A549 (cell line): ENCODE data around the gene BMAL1. TPM values are rescaled to one million over a fixed set of nuclear protein-coding genes. Genes with fewer than 3 reads are reported as not detected.

Experiments
- ATAC-seq, 2 experiments: fragments of 200-7000 bp in 1 of 2; fragments of >200 bp in 1 of 2; cut with Nextera tagmentation in 1 of 2; cut with Tn5 transposase in 1 of 2; 3 replicates each; pipeline versions ENCODE4 v1.8.0 to v1.9.1; 2018 to 2020; ENCODE audit warnings: mild to moderate bottlenecking in 1 of 2, moderate library complexity in 1 of 2
- CTCF ChIA-PET: fragments of 300-600 bp; sonication (Branson Sonifier 250); formaldehyde crosslinking; extraction: SDS; loops from one replicate; lab custom pipeline; 2021; ENCODE audit warnings: antibody characterized with exemption, inconsistent platforms; lab: Yijun Ruan, JAX
- POLR2A ChIA-PET: fragments of 350-600 bp; formaldehyde crosslinking; extraction: SDS; loops from one replicate; lab custom pipeline; 2021; ENCODE audit warnings: antibody characterized with exemption, inconsistent platforms; lab: Yijun Ruan, JAX
- DNase-seq, 2 experiments: peaks; one replicate each; pipeline versions ENCODE4 v3.0.0 to v3.0.0-alpha.2; 2011 to 2016; ENCODE audit warnings: low read depth in 1 of 2, low spot score in 1 of 2
- FAIRE-seq: peaks from 2 replicates; lab custom pipeline; 2011; peaks lifted over from hg19 to GRCh38; lab: Jason Lieb, UNC
- H3K27ac ChIP-seq, 2 experiments: fragments of >200 bp; sonication (Bioruptor Twin); formaldehyde crosslinking; 3 replicates each; pipeline ENCODE4 v1.5.1; 2016 to 2017
- H3K4me1 ChIP-seq: fragments of >200 bp; sonication (Bioruptor Twin); formaldehyde crosslinking; 3 replicates; pipeline ENCODE4 v1.6.1; 2016
- H3K4me2 ChIP-seq: fragments of >200 bp; sonication (Bioruptor Twin); formaldehyde crosslinking; 3 replicates; pipeline ENCODE4 v1.6.1; 2016
- H3K4me3 ChIP-seq: fragments of >200 bp; sonication (Bioruptor Twin); formaldehyde crosslinking; 3 replicates; pipeline ENCODE4 v1.5.1; 2016
- H3K9me3 ChIP-seq: fragments of >200 bp; sonication (Bioruptor Twin); formaldehyde crosslinking; 3 replicates; pipeline ENCODE4 v1.6.1; 2016
- BHLHE40 ChIP-seq: IDR thresholded peaks from 2 replicates; pipeline ENCODE4 v1.6.1; 2012; ENCODE audit warnings: low read depth, low read length, inconsistent platforms
- CBX2 ChIP-seq: fragments of 200-600 bp; sonication (generic); IDR thresholded peaks from 2 replicates; pipeline ENCODE4 v1.6.1; 2016; ENCODE audit warnings: low read depth, mild to moderate bottlenecking, borderline replicate concordance
- CBX8 ChIP-seq: fragments of 200-600 bp; sonication (generic); IDR thresholded peaks from 2 replicates; pipeline ENCODE4 v1.6.1; 2016
- CEBPB ChIP-seq, 2 experiments: fragments of >200 bp in 1 of 2; sonication (Bioruptor Twin) in 1 of 2; formaldehyde crosslinking in 1 of 2; IDR thresholded peaks; 2 replicates each; pipeline ENCODE4 v1.6.1; 2012 to 2016
- CHD2 ChIP-seq: fragments of 150-350 bp; IDR thresholded peaks from 2 replicates; pipeline ENCODE4 v1.6.1; 2014; ENCODE audit warnings: low read length; ENCODE audit not compliant: partially characterized antibody
- E2F6 ChIP-seq: IDR thresholded peaks from 2 replicates; pipeline ENCODE4 v1.6.1; 2012; ENCODE audit warnings: low read depth, borderline replicate concordance
- EHF ChIP-seq: fragments of 250-450 bp; sonication (Bioruptor Pico); IDR thresholded peaks from 2 replicates; pipeline ENCODE4 v1.5.0; 2020; ENCODE audit warnings: mild to moderate bottlenecking
- EHMT2 ChIP-seq: fragments of 200-600 bp; sonication (generic); IDR thresholded peaks from 2 replicates; pipeline ENCODE4 v1.6.1; 2016; ENCODE audit warnings: antibody characterized with exemption, low read depth, mild to moderate bottlenecking, moderate library complexity
- EP300 ChIP-seq, 2 experiments: fragments of >200 bp; sonication (Bioruptor Twin); formaldehyde crosslinking; IDR thresholded peaks; 2 replicates in 1 of 2; 3 replicates in 1 of 2; pipeline ENCODE4 v1.6.1; 2016 to 2017
- ESRRA ChIP-seq: fragments of 150-350 bp; IDR thresholded peaks from 2 replicates; pipeline ENCODE4 v1.6.1; 2014; ENCODE audit warnings: mild to moderate bottlenecking, low read length, borderline replicate concordance
- FOSB ChIP-seq: fragments of 250-450 bp; sonication (Bioruptor Pico); IDR thresholded peaks from 2 replicates; pipeline ENCODE4 v1.5.0; 2020; ENCODE audit warnings: mild to moderate bottlenecking, moderate library complexity
- FOSL2 ChIP-seq, 2 experiments: fragments of 450-650 bp in 1 of 2; fragments of >200 bp in 1 of 2; sonication (Bioruptor Twin) in 1 of 2; formaldehyde crosslinking; IDR thresholded peaks; 2 replicates each; pipeline versions ENCODE4 v1.5.0 to v1.6.1; 2016 to 2020; ENCODE audit warnings: mild to moderate bottlenecking in 1 of 2, moderate library complexity in 1 of 2
- HMGXB4 ChIP-seq: fragments of 250-450 bp; sonication (Bioruptor Pico); IDR thresholded peaks from 2 replicates; pipeline ENCODE4 v1.5.0; 2021; ENCODE audit warnings: mild to moderate bottlenecking, moderate library complexity, borderline replicate concordance
- HOXA7 ChIP-seq: fragments of 250-450 bp; sonication (Bioruptor Pico); IDR thresholded peaks from 2 replicates; pipeline ENCODE4 v1.5.0; 2020; ENCODE audit warnings: mild to moderate bottlenecking, moderate library complexity
- HOXB5 ChIP-seq: fragments of 250-450 bp; sonication (Bioruptor Pico); IDR thresholded peaks from 2 replicates; pipeline ENCODE4 v1.5.0; 2020; ENCODE audit warnings: mild to moderate bottlenecking, moderate library complexity
- JUN ChIP-seq, 2 experiments: fragments of >200 bp; sonication (Bioruptor Twin); formaldehyde crosslinking; IDR thresholded peaks; 2 replicates in 1 of 2; 3 replicates in 1 of 2; pipeline ENCODE4 v1.6.1; 2016 to 2017
- JUNB ChIP-seq: fragments of >200 bp; sonication (Bioruptor Twin); formaldehyde crosslinking; IDR thresholded peaks from 2 replicates; pipeline ENCODE4 v1.6.1; 2016
- MAFK ChIP-seq: fragments of 450-650 bp; IDR thresholded peaks from 2 replicates; pipeline ENCODE4 v1.6.1; 2014; ENCODE audit not compliant: partially characterized antibody
- MAZ ChIP-seq: fragments of 150-350 bp; IDR thresholded peaks from 2 replicates; pipeline ENCODE4 v1.6.1; 2014; ENCODE audit warnings: antibody characterized with exemption, low read depth, low read length, borderline replicate concordance
- MYC ChIP-seq: IDR thresholded peaks from 2 replicates; pipeline ENCODE4 v1.6.1; 2012; ENCODE audit warnings: mild to moderate bottlenecking, inconsistent platforms, low read length, improper control_type of control experiment, borderline replicate concordance
- NFE2L2 ChIP-seq: fragments of 150-350 bp; conservative IDR thresholded peaks from 2 replicates; pipeline ENCODE4 v1.6.1; 2014; ENCODE audit warnings: low read length
- REST ChIP-seq: fragments of 200-600 bp; sonication (generic); IDR thresholded peaks from 2 replicates; pipeline ENCODE4 v1.6.1; 2016; ENCODE audit warnings: antibody characterized with exemption, mild to moderate bottlenecking, moderate library complexity
- RFX5 ChIP-seq: fragments of 450-650 bp; IDR thresholded peaks from 2 replicates; pipeline ENCODE4 v1.7.1; 2014; ENCODE audit warnings: antibody characterized with exemption, mild to moderate bottlenecking, moderate library complexity
- SREBF2 ChIP-seq: fragments of 450-650 bp; IDR thresholded peaks from 2 replicates; pipeline ENCODE4 v1.6.1; 2014; ENCODE audit warnings: mild to moderate bottlenecking, moderate library complexity
- USF2 ChIP-seq: fragments of 450-650 bp; IDR thresholded peaks from 2 replicates; pipeline ENCODE4 v1.6.1; 2014; ENCODE audit warnings: antibody characterized with exemption
- ZFP36 ChIP-seq: fragments of 450-650 bp; IDR thresholded peaks from 2 replicates; pipeline ENCODE4 v1.6.1; 2014; ENCODE audit warnings: borderline replicate concordance; ENCODE audit not compliant: partially characterized antibody
- WGBS: methylation state at CpG from one replicate; pipeline ENCODE4 v1.1.6; 2017; ENCODE audit errors: missing lambda C conversion rate; 5-methylcytosine and 5-hydroxymethylcytosine counted together
- polyA plus RNA-seq, 4 experiments: library from polyadenylated mRNA; depleted of rRNA in 3 of 4; stranded (reverse); fragments of >200 nt; fragmentation: RNase III in 1 of 4; extraction: RNeasy Plus Mini Kit Qiagen cat#74134 plus additional on column Dnase treatment in 1 of 4; gene quantifications; 2 replicates in 3 of 4; 3 replicates in 1 of 4; pipeline ENCODE4 v1.2.3, GENCODE V29; 2011 to 2017
- TF ChIP-seq, protein P1 (sequence below): fragments of >200 bp; sonication (Bioruptor Twin); formaldehyde crosslinking; IDR thresholded peaks from 2 replicates; pipeline ENCODE4 v1.6.1; 2016
- TF ChIP-seq, protein P2 (sequence below): fragments of >200 bp; sonication (Bioruptor Twin); formaldehyde crosslinking; IDR thresholded peaks from 3 replicates; pipeline ENCODE4 v1.5.1; 2016
- TF ChIP-seq, protein P3 (sequence below): fragments of 150-350 bp; IDR thresholded peaks from 2 replicates; pipeline ENCODE4 v1.6.1; 2014; ENCODE audit warnings: low read depth, mild to moderate bottlenecking, low read length

BMAL1 gene
- polyA plus RNA-seq, 2 of the 4 experiments (the other 2 are of a cell fraction), result 28.6 to 29.2 TPM

GRCh38 chr11:13338427-13339069, 61.0 kb downstream of the BMAL1 start:
- FAIRE-seq (peak; percentile 63), DNase-seq (peak; percentile 81 to 89), ATAC-seq (peak; percentile 65 to 80)
- ChIA-PET CTCF (interaction anchor here (1.0 to 16.2 kb wide), 8 partner anchors 8 to 921 kb away, joined by 3 to 320 read pairs (median 4); no protein-coding TSS in a partner anchor), POLR2A (interaction anchor here (0.5 to 4.1 kb wide), 4 partner anchors 62 to 1307 kb away, joined by 3 to 32 read pairs (median 5); no protein-coding TSS in a partner anchor)
- peak overlapping the region; percentile 95 to 98 for H3K27ac ChIP-seq
- no peaks in the 10 kb centered on the region for H3K9me3 ChIP-seq
- peaks cover 91% of the 10 kb centered on the region for H3K4me1 ChIP-seq
- H3K4me3 ChIP-seq, result peak overlapping the region; percentile 39; the same call in 1 of the 3 replicates
- whole genome bisulfite sequencing, result 5% methylated on average over 9 of the region's 9 CpGs
- H3K4me2 ChIP-seq, result peak overlapping the region; percentile 92
- TF ChIP-seq RFX5 (no peak), EHMT2 (no peak), BHLHE40 (no peak), FOSB (CRISPR knock-in tag) (peak; percentile 94), SREBF2 (no peak), MYC (no peak), FOSL2 (IDR thresholded peaks at IDR 0.05) (no peak), FOSL2 (CRISPR knock-in tag; IDR thresholded peaks at IDR 0.05) (peak; percentile 49; the same call in 1 of the 2 replicates), CBX2 (no peak), MAZ (no peak), ESRRA (no peak), USF2 (no peak), JUN (IDR thresholded peaks at IDR 0.05) (peak in 1 of 2 experiments; percentile 23; a peak in 3 of 5 replicates), CEBPB (IDR thresholded peaks at IDR 0.05) (0 out of 4 replicates have a peak, but pooled peaks of 1 of the 2 experiments have one; percentile 1), CHD2 (no peak), EP300 (IDR thresholded peaks at IDR 0.05) (no peak), REST (no peak), MAFK (peak; percentile 100), HMGXB4 (CRISPR knock-in tag) (no peak), NFE2L2 (peak; percentile 99), EHF (CRISPR knock-in tag) (peak; percentile 87; the same call in 1 of the 2 replicates), CBX8 (no peak), HOXA7 (peak; percentile 49), JUNB (no peak), ZFP36 (peak; percentile 92), E2F6 (peak; percentile 28; the same call in 1 of the 2 replicates), HOXB5 (CRISPR knock-in tag) (peak; percentile 91)
- TF ChIP-seq, protein P1, sequence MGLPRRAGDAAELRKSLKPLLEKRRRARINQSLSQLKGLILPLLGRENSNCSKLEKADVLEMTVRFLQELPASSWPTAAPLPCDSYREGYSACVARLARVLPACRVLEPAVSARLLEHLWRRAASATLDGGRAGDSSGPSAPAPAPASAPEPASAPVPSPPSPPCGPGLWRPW, result no peak
- TF ChIP-seq, protein P2, sequence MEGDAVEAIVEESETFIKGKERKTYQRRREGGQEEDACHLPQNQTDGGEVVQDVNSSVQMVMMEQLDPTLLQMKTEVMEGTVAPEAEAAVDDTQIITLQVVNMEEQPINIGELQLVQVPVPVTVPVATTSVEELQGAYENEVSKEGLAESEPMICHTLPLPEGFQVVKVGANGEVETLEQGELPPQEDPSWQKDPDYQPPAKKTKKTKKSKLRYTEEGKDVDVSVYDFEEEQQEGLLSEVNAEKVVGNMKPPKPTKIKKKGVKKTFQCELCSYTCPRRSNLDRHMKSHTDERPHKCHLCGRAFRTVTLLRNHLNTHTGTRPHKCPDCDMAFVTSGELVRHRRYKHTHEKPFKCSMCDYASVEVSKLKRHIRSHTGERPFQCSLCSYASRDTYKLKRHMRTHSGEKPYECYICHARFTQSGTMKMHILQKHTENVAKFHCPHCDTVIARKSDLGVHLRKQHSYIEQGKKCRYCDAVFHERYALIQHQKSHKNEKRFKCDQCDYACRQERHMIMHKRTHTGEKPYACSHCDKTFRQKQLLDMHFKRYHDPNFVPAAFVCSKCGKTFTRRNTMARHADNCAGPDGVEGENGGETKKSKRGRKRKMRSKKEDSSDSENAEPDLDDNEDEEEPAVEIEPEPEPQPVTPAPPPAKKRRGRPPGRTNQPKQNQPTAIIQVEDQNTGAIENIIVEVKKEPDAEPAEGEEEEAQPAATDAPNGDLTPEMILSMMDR, result no peak
- TF ChIP-seq, protein P3, sequence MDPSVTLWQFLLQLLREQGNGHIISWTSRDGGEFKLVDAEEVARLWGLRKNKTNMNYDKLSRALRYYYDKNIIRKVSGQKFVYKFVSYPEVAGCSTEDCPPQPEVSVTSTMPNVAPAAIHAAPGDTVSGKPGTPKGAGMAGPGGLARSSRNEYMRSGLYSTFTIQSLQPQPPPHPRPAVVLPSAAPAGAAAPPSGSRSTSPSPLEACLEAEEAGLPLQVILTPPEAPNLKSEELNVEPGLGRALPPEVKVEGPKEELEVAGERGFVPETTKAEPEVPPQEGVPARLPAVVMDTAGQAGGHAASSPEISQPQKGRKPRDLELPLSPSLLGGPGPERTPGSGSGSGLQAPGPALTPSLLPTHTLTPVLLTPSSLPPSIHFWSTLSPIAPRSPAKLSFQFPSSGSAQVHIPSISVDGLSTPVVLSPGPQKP, result no peak
